Measurements from ENCODE around the gene GALNT1.

GALNT1 gene

GRCh38 chr18:35619464-35619863, 37.9 kb downstream of the GALNT1 start:
- no peak for DNase-seq

GRCh38 chr18:35619941-35620340, 38.4 kb downstream of the GALNT1 start:
- no peak for DNase-seq

- DNase-seq: no peak
These were observed 39.2 kb downstream of the GALNT1 start for GRCh38 chr18:35620765-35621164.

GRCh38 chr18:35623255-35623654, 41.7 kb downstream of the GALNT1 start:
- no peak for DNase-seq

GRCh38 chr18:35624146-35624545, 42.6 kb downstream of the GALNT1 start:
- no peak for DNase-seq

GRCh38 chr18:35625232-35625631, 43.7 kb downstream of the GALNT1 start:
- DNase-seq: no peak

- DNase-seq: no peak
These were observed 52.2 kb downstream of the GALNT1 start for GRCh38 chr18:35633761-35634160.

- no peak for DNase-seq
These were observed 52.8 kb downstream of the GALNT1 start for GRCh38 chr18:35634323-35634722.

- DNase-seq: no peak
These were observed 53.6 kb downstream of the GALNT1 start for GRCh38 chr18:35635170-35635569.

- DNase-seq: no peak
These were observed 55.7 kb downstream of the GALNT1 start for GRCh38 chr18:35637227-35637626.

- no peak for DNase-seq
These were observed 57.8 kb downstream of the GALNT1 start for GRCh38 chr18:35639296-35639695.

- DNase-seq: no peak
These were observed 59.9 kb downstream of the GALNT1 start for GRCh38 chr18:35641467-35641866.

- no peak for DNase-seq
These were observed 60.4 kb downstream of the GALNT1 start for GRCh38 chr18:35641916-35642315.

GRCh38 chr18:35642802-35643201, 61.3 kb downstream of the GALNT1 start:
- DNase-seq: no peak

GRCh38 chr18:35646449-35646848, 64.9 kb downstream of the GALNT1 start:
- DNase-seq: no peak

GRCh38 chr18:35653392-35654135, 72.0 kb downstream of the GALNT1 start:
- DNase-seq: no peak

GRCh38 chr18:35658112-35658511, 76.6 kb downstream of the GALNT1 start:
- DNase-seq: no peak

GRCh38 chr18:35661483-35662146, 80.1 kb downstream of the GALNT1 start:
- no peak for DNase-seq

- DNase-seq: no peak
These were observed 80.9 kb downstream of the GALNT1 start for GRCh38 chr18:35662293-35663062.

- DNase-seq: no peak
These were observed 90.5 kb downstream of the GALNT1 start for GRCh38 chr18:35671966-35672603.

GRCh38 chr18:35672897-35673296, 91.4 kb downstream of the GALNT1 start:
- DNase-seq: no peak

- no peak for DNase-seq
These were observed 92.1 kb downstream of the GALNT1 start for GRCh38 chr18:35673682-35674081.

GRCh38 chr18:35680139-35680551, 98.6 kb downstream of the GALNT1 start:
- DNase-seq: no peak

Measured in CD4-positive, alpha-beta T cell treated with Interleukin-1 beta for 1 hour (primary cell).